OCI-LY3 (cell line): Measurements from ENCODE around the gene TMPRSS12.

ENCODE experiments used
- H2AFZ ChIP-seq: fragments of 200-600, 300-600 bp; shearing (Covaris generic); 2 replicates; pipeline ENCODE4 v1.6.0; 2014; ENCODE audit warnings: antibody characterized with exemption, low read depth, low read length
- H3K27ac ChIP-seq: fragments of 200-600, 300-600 bp; sonication (generic); 2 replicates; pipeline ENCODE4 v1.5.1; 2014; ENCODE audit warnings: mild to moderate bottlenecking, low read length, moderate library complexity, mixed read lengths
- H3K27me3 ChIP-seq: fragments of 200-600, 300-600 bp; sonication (generic); 2 replicates; pipeline ENCODE4 v1.6.1; 2014; ENCODE audit warnings: low read depth, low read length, mixed read lengths
- H3K36me3 ChIP-seq: fragments of 200-600, 300-600 bp; sonication (generic); replicated peaks from 2 replicates; pipeline ENCODE3; 2014; ENCODE audit warnings: low read depth, low read length, mixed read lengths
- H3K4me1 ChIP-seq: fragments of 300-600, 200-600 bp; sonication (generic); 2 replicates; pipeline ENCODE4 v1.6.1; 2014; ENCODE audit warnings: low read length, mixed read lengths
- H3K4me2 ChIP-seq: fragments of 200-600, 300-600 bp; sonication (generic); 2 replicates; pipeline ENCODE4 v1.6.1; 2014; ENCODE audit warnings: low read length, mixed read lengths
- H3K4me3 ChIP-seq: fragments of 300-600, 200-600 bp; sonication (generic); 2 replicates; pipeline ENCODE4 v1.5.1; 2014; ENCODE audit warnings: antibody characterized with exemption, mild to moderate bottlenecking, low read length, moderate library complexity
- H3K79me2 ChIP-seq: fragments of 300-600, 200-600 bp; shearing (Covaris generic); 2 replicates; pipeline ENCODE4 v1.6.1; 2014; ENCODE audit warnings: mild to moderate bottlenecking, low read length, mixed read lengths
- H3K9ac ChIP-seq: fragments of 300-600, 200-600 bp; shearing (Covaris generic); 2 replicates; pipeline ENCODE4 v1.6.0; 2014; ENCODE audit warnings: mild to moderate bottlenecking, low read length, moderate library complexity
- H3K9me3 ChIP-seq: fragments of 200-600, 300-600 bp; shearing (Covaris generic); 2 replicates; pipeline ENCODE4 v1.6.1; 2014; ENCODE audit warnings: low read length, mixed read lengths; ENCODE audit not compliant: insufficient read depth
- H4K20me1 ChIP-seq: fragments of 200-600, 300-600 bp; sonication (generic); 2 replicates; pipeline ENCODE4 v1.6.1; 2016; ENCODE audit warnings: low read length, mixed read lengths; ENCODE audit not compliant: insufficient read depth
- CTCF ChIP-seq: fragments of 200-600, 300-600 bp; sonication (generic); IDR thresholded peaks from 2 replicates; pipeline ENCODE4 v1.5.1; 2014; ENCODE audit warnings: antibody characterized with exemption, low read length, low read depth
- EZH2phosphoT487 ChIP-seq: fragments of 200-600 bp; shearing (Covaris generic); IDR thresholded peaks from 2 replicates; pipeline ENCODE4 v1.6.1; 2018; ENCODE audit warnings: antibody characterized with exemption, mixed run types, low read depth

The TMPRSS12 gene

GRCh38 chr12:50932787-50933280, 90.1 kb downstream of the TMPRSS12 start:
- Histone ChIP-seq H3K9ac (no peak overlapping the region), H3K9me3 (peaks cover 4% of the 10 kb centered on the region; the same call in 1 of the 2 replicates), H3K4me3 (no peak overlapping the region), H3K79me2 (0 out of 2 replicates have a peak, but pooled peaks cover 6% of the 10 kb centered on the region), H3K4me2 (no peak overlapping the region), H3K36me3 (peaks cover 15% of the 10 kb centered on the region), H3K27ac (no peak overlapping the region), H2AFZ (no peak overlapping the region), H3K27me3 (no peaks in the 10 kb centered on the region), H3K4me1 (peaks cover 3% of the 10 kb centered on the region), H4K20me1 (no peaks in the 10 kb centered on the region)
- TF ChIP-seq CTCF, result no peak
- TF ChIP-seq EZH2phosphoT487, result no peak

- Histone ChIP-seq H3K4me1 (no peaks in the 10 kb centered on the region), H3K27ac (no peak overlapping the region), H2AFZ (no peak overlapping the region), H4K20me1 (no peaks in the 10 kb centered on the region), H3K36me3 (peaks cover 15% of the 10 kb centered on the region), H3K4me3 (no peak overlapping the region), H3K9ac (no peak overlapping the region), H3K79me2 (no peaks in the 10 kb centered on the region), H3K27me3 (no peaks in the 10 kb centered on the region), H3K9me3 (peaks cover 4% of the 10 kb centered on the region; the same call in 1 of the 2 replicates), H3K4me2 (no peak overlapping the region)
- no peak for TF ChIP-seq EZH2phosphoT487
- no peak for TF ChIP-seq CTCF
Measured at GRCh38 chr12:50933459-50934124, 90.9 kb downstream of the TMPRSS12 start.

GRCh38 chr12:50934371-50934851, 91.7 kb downstream of the TMPRSS12 start:
- H3K27ac ChIP-seq, result no peak overlapping the region
- H4K20me1 ChIP-seq, result no peaks in the 10 kb centered on the region
- peaks cover 4% of the 10 kb centered on the region; the same call in 1 of the 2 replicates for H3K9me3 ChIP-seq
- H3K4me3 ChIP-seq, result no peak overlapping the region
- H3K27me3 ChIP-seq, result no peaks in the 10 kb centered on the region
- H3K4me1 ChIP-seq, result no peaks in the 10 kb centered on the region
- no peak overlapping the region for H3K4me2 ChIP-seq
- H3K9ac ChIP-seq, result no peak overlapping the region
- peaks cover 15% of the 10 kb centered on the region for H3K36me3 ChIP-seq
- no peak overlapping the region for H2AFZ ChIP-seq
- no peak for TF ChIP-seq CTCF
- TF ChIP-seq EZH2phosphoT487, result no peak
- H3K79me2 ChIP-seq, result no peaks in the 10 kb centered on the region

GRCh38 chr12:50934981-50935807, 92.5 kb downstream of the TMPRSS12 start:
- H3K9ac ChIP-seq, result no peak overlapping the region
- peaks cover 15% of the 10 kb centered on the region for H3K36me3 ChIP-seq
- no peaks in the 10 kb centered on the region for H3K4me1 ChIP-seq
- TF ChIP-seq CTCF, result no peak
- TF ChIP-seq EZH2phosphoT487, result no peak
- no peaks in the 10 kb centered on the region for H4K20me1 ChIP-seq
- H3K4me2 ChIP-seq, result no peak overlapping the region
- H3K27me3 ChIP-seq, result no peaks in the 10 kb centered on the region
- no peak overlapping the region for H3K4me3 ChIP-seq
- H3K27ac ChIP-seq, result no peak overlapping the region
- H3K9me3 ChIP-seq, result peaks cover 4% of the 10 kb centered on the region; the same call in 1 of the 2 replicates
- no peaks in the 10 kb centered on the region for H3K79me2 ChIP-seq
- H2AFZ ChIP-seq, result no peak overlapping the region
